GM12891 (cell line): ENCODE data around the gene C19orf73.
"Not testable (repeated sequence)": the region's sequence is repeated elsewhere in the genome, so short reads cannot be mapped to it uniquely, and the experiment has no call there.

Experiments
- POLR2A ChIP-seq: IDR thresholded peaks from 2 replicates; pipeline ENCODE4 v1.6.1; 2011; ENCODE audit warnings: low read depth, low read length, control low read depth
- POLR2AphosphoS5 ChIP-seq: IDR thresholded peaks from 2 replicates; pipeline ENCODE4 v1.6.1; 2011; ENCODE audit warnings: low read depth, low read length, control low read depth
- SPI1 ChIP-seq: IDR thresholded peaks from 2 replicates; pipeline ENCODE4 v1.6.1; 2011; ENCODE audit warnings: low read depth, low read length, control low read depth
- TAF1 ChIP-seq: IDR thresholded peaks from 2 replicates; pipeline ENCODE4 v1.6.1; 2011; ENCODE audit warnings: low read depth, low read length, control low read depth

DNA sequence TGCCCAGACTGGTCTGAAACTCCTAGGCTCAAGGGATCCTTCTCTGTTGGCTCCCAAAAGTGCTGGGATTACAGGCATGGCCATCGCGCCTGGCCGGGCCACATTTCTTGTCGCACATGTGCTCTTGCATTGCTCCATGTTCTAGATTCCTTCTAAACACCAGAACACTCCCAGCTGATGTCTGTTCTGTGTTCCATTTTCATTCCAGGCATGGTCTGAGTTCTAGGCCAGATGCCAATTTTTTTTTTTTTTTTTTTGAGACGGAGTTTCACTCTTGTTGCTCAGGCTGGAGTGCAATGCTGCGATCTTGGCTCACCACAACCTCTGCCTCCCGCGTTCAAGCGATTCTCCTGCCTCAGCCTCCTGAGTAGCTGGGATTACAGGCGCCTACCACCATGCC lies 2.9 kb upstream of the C19orf73 start:
- not testable (repeated sequence) for TF ChIP-seq POLR2A, TAF1, POLR2AphosphoS5, SPI1
